ENCODE data around the gene LMNTD2.

LMNTD2 gene

DNA sequence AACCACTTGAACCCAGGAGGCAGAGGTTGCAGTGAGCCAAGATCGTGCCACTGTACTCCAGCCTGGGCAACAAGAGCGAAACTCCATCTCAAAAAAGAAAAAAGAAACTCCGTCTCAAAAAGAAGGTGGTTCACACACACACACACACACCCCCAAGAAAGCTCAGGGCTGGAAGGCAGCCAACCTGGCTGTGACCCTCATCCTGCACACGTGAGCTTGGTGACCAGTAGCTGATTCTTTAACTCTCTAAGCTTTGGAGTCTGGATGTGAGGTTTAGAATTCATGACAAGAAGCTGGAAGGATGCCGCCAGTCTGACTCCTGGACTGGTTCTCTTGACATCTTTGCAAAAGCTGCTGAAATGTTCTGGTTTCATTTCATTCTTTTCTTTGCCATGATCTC lies 51.6 kb downstream of the LMNTD2 start:
- DNase-seq: no peak

DNA sequence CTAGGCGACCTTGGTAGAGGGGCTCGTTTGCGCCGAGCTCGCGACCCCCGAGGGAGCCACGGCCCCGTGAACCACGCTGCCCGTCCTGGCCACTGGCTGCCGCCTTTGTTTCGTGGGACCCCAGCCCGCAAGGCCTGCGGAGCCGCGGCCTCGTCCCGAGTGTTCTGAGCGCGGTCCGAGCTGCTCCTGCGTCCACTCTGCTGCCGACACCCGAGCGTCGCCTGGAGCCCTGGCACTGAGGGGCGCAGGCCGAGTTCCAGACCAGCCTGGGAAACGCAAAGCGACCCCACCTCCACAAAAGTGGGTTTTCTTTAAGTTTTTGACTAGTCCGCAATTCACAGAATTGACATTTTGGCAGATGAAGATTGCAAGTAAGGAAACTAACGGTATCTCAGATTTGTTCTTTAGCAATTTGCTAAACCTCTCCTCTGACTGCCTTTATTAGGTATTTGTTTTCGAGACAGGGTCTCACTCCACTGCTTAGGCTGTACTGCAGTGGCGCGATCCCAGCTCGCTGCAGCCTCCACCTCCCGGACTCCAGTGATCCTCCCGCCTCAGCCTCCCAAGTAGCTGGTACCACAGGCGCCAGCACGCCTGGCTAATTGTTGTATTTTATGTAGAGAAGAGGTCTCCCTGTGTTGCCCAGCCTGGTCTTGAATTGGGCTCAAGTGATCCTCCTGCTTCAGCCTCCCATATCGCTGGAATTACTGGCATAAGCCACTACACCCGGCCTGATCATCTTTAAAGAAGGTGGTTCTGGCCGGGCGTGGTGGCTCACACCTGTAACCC lies 52.6 kb downstream of the LMNTD2 start:
- DNase-seq: no peak

DNA sequence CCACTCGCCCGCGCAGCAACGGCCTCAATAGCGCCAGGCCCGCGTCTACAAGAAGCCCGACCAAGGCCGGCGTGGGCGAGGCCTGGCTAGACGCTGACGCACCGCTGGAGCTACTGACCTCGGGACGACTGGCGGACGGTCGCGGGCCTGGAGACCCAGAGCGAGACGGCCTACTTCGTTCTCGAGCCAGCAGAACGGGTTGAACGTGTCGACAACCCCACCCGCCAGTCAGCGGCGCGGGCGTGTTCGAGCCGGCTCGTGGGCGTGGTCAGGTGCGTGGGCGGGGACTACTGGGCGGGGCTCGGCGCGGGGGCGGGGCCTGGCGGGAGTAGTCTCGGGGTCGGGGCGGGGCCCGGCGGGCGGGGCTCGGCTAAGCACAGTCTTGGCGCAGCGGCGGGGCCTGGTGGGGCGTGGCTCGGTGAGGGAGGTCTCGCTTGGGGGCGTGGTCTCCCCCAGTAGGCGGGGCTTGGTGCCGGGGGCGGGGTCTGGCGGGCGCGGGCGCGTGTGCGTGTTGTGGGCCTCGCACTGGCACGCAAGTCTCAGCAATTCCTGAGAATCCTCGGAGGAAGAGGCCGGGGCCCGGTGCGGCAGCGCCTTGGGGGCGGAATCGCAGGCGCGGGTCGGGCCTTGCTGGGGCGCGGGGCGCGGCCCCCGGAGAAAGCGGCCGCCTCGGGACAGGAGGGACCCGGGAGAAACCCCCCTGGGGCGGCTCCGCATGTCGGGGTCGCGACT lies 53.4 kb downstream of the LMNTD2 start, which contains the start of gene RNH1:
Gene RNH1 (minus strand): TSS at position 248 of the 732 bp plus-strand sequence. CDS start 5,080 bp downstream, outside the sequence.
- DNase-seq: peak; percentile 100

DNA sequence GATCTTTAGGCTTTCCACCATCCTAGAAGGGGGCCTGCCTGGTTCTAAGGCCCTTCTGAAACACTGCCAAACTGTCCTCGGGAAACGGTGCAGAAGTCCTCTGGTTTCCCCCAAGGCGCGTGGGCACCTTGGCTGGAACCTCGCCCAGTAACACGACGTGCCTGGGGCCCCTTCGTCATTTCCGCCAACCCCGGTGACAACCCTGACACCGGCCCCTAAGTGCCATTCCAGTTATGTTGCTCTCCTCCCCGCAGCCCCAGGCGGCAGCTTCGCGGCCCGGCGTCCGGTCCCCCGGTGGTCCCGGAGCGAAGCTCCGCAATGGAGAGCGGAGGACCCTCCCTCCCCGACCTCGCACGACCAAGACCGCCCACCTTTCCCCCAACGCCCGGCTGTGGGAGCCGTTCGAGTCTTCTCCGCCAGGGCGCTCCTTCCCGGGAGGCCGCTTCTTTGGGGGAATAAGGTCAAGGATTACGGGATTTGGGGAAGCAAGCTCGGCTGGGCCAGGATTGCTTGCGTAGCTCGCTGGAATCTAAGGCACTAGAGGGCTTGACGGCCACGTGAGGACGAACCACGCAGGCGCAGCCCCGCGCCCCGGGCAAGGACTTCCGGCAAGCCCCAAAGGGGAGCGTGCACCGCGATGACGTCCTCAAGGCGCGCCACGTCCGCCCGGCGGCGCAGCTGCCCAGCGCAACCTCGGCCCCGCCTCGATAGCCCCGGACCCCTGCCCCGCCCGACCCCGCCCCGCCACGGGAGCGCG lies 54.1 kb downstream of the LMNTD2 start:
- peak; percentile 97 for DNase-seq

DNA sequence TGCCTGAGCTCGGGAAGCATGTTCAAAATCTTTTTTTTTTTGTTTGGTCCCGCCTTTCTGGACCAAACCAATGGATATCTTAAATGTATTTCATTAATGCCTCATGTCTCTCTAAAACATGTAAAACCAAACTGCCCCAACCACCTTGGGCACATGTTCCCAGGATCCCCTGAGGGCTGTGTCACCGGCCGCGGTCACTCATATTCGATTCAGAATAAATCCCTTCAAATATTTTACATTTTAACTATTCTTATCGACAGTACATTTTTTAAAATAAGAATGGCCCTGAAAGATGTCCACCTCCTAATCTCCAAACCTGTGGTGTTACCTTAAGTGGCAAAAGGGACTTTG lies 55.6 kb downstream of the LMNTD2 start:
- no peak for DNase-seq
